Endothelial cell (in vitro differentiated cells): Measurements from ENCODE around the gene UGT1A8. TPM values are rescaled to one million over a fixed set of nuclear protein-coding genes. Genes with fewer than 3 reads are reported as not detected.

ENCODE experiments used
- DNase-seq: peaks from one replicate; pipeline ENCODE4 v3.0.0; 2021; ENCODE audit warnings: low spot score
- H3K27ac Mint-ChIP-seq: one replicate; pipeline ENCODE4 v1.8.0; 2021; ENCODE audit warnings: mixed read lengths, inconsistent platforms; ENCODE audit not compliant: unreplicated experiment
- H3K27me3 Mint-ChIP-seq: one replicate; pipeline ENCODE4 v1.8.0; 2021; ENCODE audit warnings: mild to moderate bottlenecking, moderate library complexity, mixed read lengths, inconsistent platforms; ENCODE audit not compliant: unreplicated experiment
- H3K36me3 Mint-ChIP-seq: one replicate; pipeline ENCODE4 v1.8.0; 2021; ENCODE audit warnings: mild to moderate bottlenecking, low read depth, mixed read lengths, inconsistent platforms; ENCODE audit not compliant: unreplicated experiment
- H3K4me1 Mint-ChIP-seq: one replicate; pipeline ENCODE4 v1.8.0; 2021; ENCODE audit warnings: mild to moderate bottlenecking, mixed read lengths, inconsistent platforms; ENCODE audit not compliant: unreplicated experiment
- H3K4me3 Mint-ChIP-seq: one replicate; pipeline ENCODE4 v1.8.0; 2021; ENCODE audit warnings: mild to moderate bottlenecking, mixed read lengths, inconsistent platforms; ENCODE audit not compliant: unreplicated experiment
- H3K9me3 Mint-ChIP-seq: one replicate; pipeline ENCODE4 v1.8.0; 2021; ENCODE audit warnings: mixed read lengths, inconsistent platforms; ENCODE audit not compliant: unreplicated experiment
- total RNA-seq: library from RNA; stranded (reverse); fragmentation: NEBNext Ultra II Directional; extraction: Animal tissue kit (Norgen Biotek cat#: 25700); gene quantifications from one replicate; pipeline ENCODE4 v1.2.1, GENCODE V29; 2021; ENCODE audit not compliant: unreplicated experiment
- TF ChIP-seq, protein P1 (sequence below): fragments of 200-600 bp; sonication (generic); IDR thresholded peaks from one replicate; pipeline ENCODE4 v1.5.0; 2021; ENCODE audit warnings: antibody characterized with exemption; ENCODE audit not compliant: unreplicated experiment

The UGT1A8 gene
- total RNA-seq, 1 donor from 2014 or later: not detected

DNA sequence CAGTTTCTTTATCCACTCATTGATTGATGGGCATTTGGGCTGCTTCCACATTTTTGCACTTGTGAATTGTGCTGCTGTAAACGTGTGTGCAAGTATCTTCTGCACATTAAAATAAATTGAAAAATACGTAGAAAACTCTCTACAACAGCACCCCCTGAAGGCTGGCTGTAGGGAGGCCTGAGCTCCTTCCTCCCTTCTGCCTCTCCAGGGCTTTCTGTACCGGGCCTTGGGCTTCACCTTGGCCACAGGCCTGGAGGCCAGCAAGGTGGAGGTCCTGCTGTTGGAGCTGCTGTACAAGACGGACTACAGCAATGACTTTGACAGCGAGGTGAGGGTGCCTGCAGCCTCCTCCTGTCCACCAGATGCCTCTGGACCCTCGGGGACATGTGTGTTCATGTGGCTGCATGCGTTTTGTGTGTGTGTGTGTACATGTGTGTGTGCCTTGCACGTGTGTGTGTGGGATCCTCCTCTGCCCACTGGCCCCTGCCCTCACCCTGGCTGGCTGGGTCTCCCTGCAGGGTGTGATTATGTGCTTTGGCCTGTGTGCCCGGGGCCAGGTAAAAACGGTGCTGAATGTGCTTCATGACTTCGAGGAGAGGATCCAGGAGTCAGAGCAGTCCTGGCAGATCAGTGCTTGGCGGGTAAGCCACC is 189.9 kb downstream of the UGT1A8 start:
- TF ChIP-seq, protein P1, sequence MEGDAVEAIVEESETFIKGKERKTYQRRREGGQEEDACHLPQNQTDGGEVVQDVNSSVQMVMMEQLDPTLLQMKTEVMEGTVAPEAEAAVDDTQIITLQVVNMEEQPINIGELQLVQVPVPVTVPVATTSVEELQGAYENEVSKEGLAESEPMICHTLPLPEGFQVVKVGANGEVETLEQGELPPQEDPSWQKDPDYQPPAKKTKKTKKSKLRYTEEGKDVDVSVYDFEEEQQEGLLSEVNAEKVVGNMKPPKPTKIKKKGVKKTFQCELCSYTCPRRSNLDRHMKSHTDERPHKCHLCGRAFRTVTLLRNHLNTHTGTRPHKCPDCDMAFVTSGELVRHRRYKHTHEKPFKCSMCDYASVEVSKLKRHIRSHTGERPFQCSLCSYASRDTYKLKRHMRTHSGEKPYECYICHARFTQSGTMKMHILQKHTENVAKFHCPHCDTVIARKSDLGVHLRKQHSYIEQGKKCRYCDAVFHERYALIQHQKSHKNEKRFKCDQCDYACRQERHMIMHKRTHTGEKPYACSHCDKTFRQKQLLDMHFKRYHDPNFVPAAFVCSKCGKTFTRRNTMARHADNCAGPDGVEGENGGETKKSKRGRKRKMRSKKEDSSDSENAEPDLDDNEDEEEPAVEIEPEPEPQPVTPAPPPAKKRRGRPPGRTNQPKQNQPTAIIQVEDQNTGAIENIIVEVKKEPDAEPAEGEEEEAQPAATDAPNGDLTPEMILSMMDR: no peak
- no peak for DNase-seq
- Mint-ChIP-seq H3K27me3 (peaks cover 6% of the 10 kb centered on the region), H3K27ac (no peak overlapping the region), H3K9me3 (no peaks in the 10 kb centered on the region), H3K4me1 (no peaks in the 10 kb centered on the region), H3K4me3 (no peak overlapping the region), H3K36me3 (no peaks in the 10 kb centered on the region)

DNA sequence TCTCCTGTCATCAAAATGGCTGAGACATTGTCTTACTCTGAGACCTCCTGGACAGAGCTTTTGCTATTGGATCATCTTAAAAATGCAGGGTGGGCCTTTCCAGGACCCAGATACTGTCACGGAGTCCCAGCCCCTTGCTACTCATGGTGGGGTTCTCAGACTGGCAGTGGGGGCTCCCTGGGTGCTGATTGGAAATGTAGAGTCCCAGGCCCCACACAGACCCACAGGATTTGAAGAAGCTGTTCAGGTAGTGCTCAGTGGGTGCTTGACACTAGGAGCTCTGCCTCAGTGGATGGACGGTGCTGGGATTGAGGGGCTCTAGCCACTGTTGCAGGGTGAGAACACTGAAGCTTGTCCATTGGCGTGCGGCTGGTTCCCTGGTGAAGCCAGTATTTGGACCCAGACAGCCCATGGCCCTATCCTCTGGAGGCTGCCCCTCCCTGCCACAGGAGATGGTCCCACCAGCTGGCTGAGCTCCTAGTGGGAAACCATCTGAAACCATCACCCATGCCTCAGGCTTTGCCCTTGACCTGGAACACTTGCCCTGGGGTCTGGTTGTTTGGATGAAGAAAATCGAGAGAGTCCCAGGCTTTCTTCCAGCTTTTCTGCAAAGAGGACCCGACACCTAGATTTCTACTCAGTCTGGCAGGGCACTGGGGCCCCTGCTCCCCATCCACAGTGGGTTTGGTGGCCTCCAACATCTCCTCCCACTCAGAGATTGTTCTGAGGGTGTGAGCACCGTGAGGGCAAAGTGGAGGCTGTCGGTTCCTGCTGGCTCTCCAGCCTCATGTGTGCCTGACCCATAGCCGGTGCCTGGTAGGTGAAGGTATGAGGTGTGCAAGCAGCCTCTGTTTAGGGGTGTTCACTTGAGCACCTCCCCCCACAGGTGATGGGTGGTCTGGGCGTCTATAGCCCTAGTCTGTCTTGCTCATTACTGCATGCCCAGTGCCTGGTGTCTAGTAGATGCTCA is 190.8 kb downstream of the UGT1A8 start:
- H3K36me3 Mint-ChIP-seq: no peaks in the 10 kb centered on the region
- H3K27me3 Mint-ChIP-seq: peaks cover 3% of the 10 kb centered on the region
- no peak overlapping the region for H3K4me3 Mint-ChIP-seq
- H3K9me3 Mint-ChIP-seq: no peaks in the 10 kb centered on the region
- DNase-seq: no peak
- no peaks in the 10 kb centered on the region for H3K4me1 Mint-ChIP-seq
- H3K27ac Mint-ChIP-seq: no peak overlapping the region
- TF ChIP-seq, protein P1: no peak

DNA sequence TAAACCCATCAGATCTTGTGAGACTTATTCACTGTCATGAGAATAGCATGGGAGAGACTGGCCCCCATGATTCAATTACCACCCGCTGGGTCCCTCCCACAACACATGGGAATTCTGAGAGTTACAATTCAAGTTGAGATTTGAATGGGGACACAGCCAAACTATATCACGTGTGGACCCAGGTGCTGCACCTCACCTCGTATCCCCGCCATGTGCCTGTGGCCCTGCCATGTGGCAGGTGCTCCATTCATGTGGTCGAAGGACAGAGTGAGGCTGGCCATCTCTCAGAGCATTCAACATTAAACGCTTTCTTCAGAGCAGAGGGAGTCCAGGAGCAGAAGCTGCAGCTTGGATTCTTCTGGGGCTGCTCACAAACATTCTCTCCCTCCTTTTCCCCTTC is 193.0 kb downstream of the UGT1A8 start:
- no peak overlapping the region for H3K27ac Mint-ChIP-seq
- no peaks in the 10 kb centered on the region for H3K27me3 Mint-ChIP-seq
- TF ChIP-seq, protein P1: no peak
- no peak overlapping the region for H3K4me3 Mint-ChIP-seq
- DNase-seq: no peak
- H3K9me3 Mint-ChIP-seq: no peaks in the 10 kb centered on the region
- H3K36me3 Mint-ChIP-seq: no peaks in the 10 kb centered on the region
- no peaks in the 10 kb centered on the region for H3K4me1 Mint-ChIP-seq

DNA sequence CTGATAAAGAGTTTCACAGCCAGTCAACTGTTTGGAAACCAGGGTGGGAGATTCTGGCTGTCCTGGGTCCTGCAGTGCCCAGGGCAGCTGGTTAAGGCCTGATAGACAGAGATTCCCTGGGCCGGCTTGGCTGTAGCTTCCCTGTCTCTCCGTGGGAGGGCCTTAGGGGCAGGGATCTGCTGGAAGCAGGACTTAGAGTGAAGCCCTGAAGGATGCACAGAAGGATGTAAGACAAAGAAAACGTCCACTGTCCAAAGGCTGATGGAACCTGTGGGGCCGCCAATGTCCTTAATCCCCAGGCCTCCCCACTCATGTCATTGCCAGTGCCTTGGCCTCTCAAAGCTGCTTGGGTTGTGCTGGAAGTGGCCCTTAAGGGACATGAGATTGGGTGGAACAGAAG is 193.7 kb downstream of the UGT1A8 start:
- DNase-seq: no peak
- Mint-ChIP-seq H3K27me3 (no peaks in the 10 kb centered on the region), H3K9me3 (no peaks in the 10 kb centered on the region), H3K36me3 (no peaks in the 10 kb centered on the region), H3K4me1 (no peaks in the 10 kb centered on the region), H3K4me3 (no peak overlapping the region), H3K27ac (no peak overlapping the region)
- TF ChIP-seq, protein P1: no peak

DNA sequence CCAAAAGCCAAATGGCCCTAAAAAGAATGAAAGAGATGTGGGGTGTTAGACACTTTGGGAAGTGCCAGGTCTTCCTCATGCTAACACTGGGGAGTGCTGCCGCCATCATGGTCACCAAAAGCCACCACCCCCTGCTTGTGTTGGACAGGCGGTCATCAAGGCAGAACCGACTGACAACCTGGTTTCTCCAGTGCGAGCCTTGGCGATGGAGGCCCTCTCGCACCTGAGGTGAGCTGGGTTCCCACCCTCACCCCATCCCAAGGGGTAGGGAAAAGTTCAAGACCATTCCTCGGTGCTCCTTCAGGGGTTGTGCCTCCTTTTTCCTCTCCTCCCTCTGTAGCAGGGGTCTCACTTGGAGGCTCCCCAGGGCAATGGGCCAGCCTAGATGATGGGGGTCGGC is 194.3 kb downstream of the UGT1A8 start:
- no peak overlapping the region for H3K4me3 Mint-ChIP-seq
- H3K27ac Mint-ChIP-seq: no peak overlapping the region
- no peaks in the 10 kb centered on the region for H3K9me3 Mint-ChIP-seq
- TF ChIP-seq, protein P1: no peak
- H3K4me1 Mint-ChIP-seq: no peaks in the 10 kb centered on the region
- H3K36me3 Mint-ChIP-seq: no peaks in the 10 kb centered on the region
- no peaks in the 10 kb centered on the region for H3K27me3 Mint-ChIP-seq
- no peak for DNase-seq
